Thoracic aorta (tissue), 2 donors: ENCODE results near the gene AP1G1. TPM values are rescaled to one million over a fixed set of nuclear protein-coding genes. Genes with fewer than 3 reads are reported as not detected.

ENCODE experiments used
- ATAC-seq: fragments of 150-250 bp; one replicate; pipeline ENCODE4 v1.8.0; 2017; ENCODE audit warnings: low read depth; ENCODE audit not compliant: insufficient number of reproducible peaks, low FRiP score
- DNase-seq: peaks from one replicate; pipeline ENCODE4 v3.0.0-alpha.2; 2020; ENCODE audit warnings: low spot score
- H3K27ac ChIP-seq, 2 donors: fragments of 200-600 bp; sonication (generic); 1 replicate in 1 of 2; 2 replicates in 1 of 2; pipeline ENCODE4 v1.5.1; 2016; ENCODE audit warnings: mild to moderate bottlenecking in 2 of 2, moderate library complexity in 2 of 2
- H3K27me3 ChIP-seq: fragments of 200-600 bp; sonication (generic); replicated peaks from 2 replicates; pipeline ENCODE4 v1.6.0; 2016; ENCODE audit warnings: mild to moderate bottlenecking; ENCODE audit not compliant: insufficient read depth
- H3K36me3 ChIP-seq: fragments of 200-600 bp; sonication (generic); one replicate; pipeline ENCODE4 v1.5.1; 2016
- H3K4me1 ChIP-seq, 2 donors: fragments of 200-600 bp; sonication (generic); 1 replicate in 1 of 2; 2 replicates in 1 of 2; pipeline versions ENCODE4 v1.5.1 to v1.6.0; 2016; ENCODE audit warnings: low read depth in 2 of 2, mild to moderate bottlenecking in 1 of 2; ENCODE audit not compliant: control insufficient read depth in 1 of 2
- H3K4me3 ChIP-seq: fragments of 200-600 bp; sonication (generic); 2 replicates; pipeline ENCODE4 v1.5.1; 2016; ENCODE audit warnings: mild to moderate bottlenecking
- H3K9me3 ChIP-seq: fragments of 200-600 bp; sonication (generic); 2 replicates; pipeline ENCODE4 v1.5.1; 2016
- CTCF ChIP-seq: fragments of 200-600 bp; sonication (generic); IDR thresholded peaks from one replicate; pipeline ENCODE4 v1.5.1; 2019; ENCODE audit warnings: antibody characterized with exemption
- total RNA-seq, 2 donors: library from RNA; depleted of rRNA; stranded (reverse); fragments of >200 nt; gene quantifications; one replicate each; pipeline versions ENCODE4 v1.1.0 to v1.2.3, GENCODE V29; 2016

Gene AP1G1
- total RNA-seq, 2 donors from 2014 or later = 47.8 to 65.1 TPM

DNA sequence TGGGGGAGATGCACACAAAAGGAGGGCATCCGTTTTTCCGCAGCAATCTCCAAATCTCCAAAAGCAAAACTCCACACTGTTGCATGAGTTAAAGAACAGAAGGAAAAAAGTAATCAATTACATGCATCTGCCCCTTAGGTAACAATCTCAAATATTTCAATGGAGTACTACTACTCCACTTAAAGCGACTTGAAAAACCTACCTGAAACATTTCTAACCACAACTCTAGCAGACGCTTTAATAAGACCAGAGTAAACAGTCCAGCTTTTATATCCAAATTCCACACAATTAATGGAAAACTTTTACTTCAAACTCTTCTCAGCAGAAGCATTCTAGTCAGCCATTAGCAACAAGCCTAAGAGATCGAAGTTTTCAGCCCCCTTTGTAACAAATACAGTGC, 29.9 kb downstream of the AP1G1 start:
- no peaks in the 10 kb centered on the region for H3K9me3 ChIP-seq
- no peak overlapping the region for H3K27ac ChIP-seq
- no peak for TF ChIP-seq CTCF
- peaks cover 3 to 11% of the 10 kb centered on the region in 2 donors for H3K4me1 ChIP-seq
- H3K27me3 ChIP-seq = no peaks in the 10 kb centered on the region
- DNase-seq (no peak), ATAC-seq (no peak)
- no peak overlapping the region for H3K4me3 ChIP-seq
- H3K36me3 ChIP-seq = peaks cover 16% of the 10 kb centered on the region

DNA sequence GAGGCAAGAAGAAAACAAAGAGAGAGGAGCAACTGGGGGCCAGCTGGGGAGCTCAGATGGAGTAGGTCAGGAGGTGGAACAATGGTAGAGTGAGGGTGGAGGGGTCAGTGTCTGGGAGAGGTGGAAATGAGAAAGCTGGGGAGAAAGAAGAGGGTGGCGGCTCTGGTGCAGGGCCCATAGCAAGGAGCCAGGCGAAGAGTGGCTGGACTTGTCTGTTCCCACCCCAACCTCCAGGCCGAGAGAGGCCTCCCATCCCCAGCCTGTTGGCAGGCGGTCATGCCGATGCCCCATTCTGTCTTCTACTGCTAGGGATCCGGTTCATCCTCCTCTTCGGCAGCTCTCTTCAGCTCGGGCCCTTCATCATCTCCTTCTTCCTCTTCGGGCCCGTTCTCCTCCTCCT, 31.3 kb downstream of the AP1G1 start:
- no peaks in the 10 kb centered on the region for H3K27me3 ChIP-seq
- no peak for DNase-seq
- peaks cover 25% of the 10 kb centered on the region for H3K36me3 ChIP-seq
- peaks cover 0 to 11% of the 10 kb centered on the region in 2 donors for H3K4me1 ChIP-seq
- H3K4me3 ChIP-seq = no peak overlapping the region
- ATAC-seq = no peak
- no peak for TF ChIP-seq CTCF
- H3K27ac ChIP-seq = no peak overlapping the region
- no peaks in the 10 kb centered on the region for H3K9me3 ChIP-seq

GRCh38 chr16:71775949-71776348, 32.7 kb downstream of the AP1G1 start:
- ATAC-seq = no peak
- H3K9me3 ChIP-seq = no peaks in the 10 kb centered on the region
- H3K4me1 ChIP-seq = peaks cover 0 to under 1% of the 10 kb centered on the region in 2 donors
- no peak for DNase-seq
- H3K27ac ChIP-seq = no peak overlapping the region
- no peak overlapping the region for H3K4me3 ChIP-seq
- TF ChIP-seq CTCF = no peak
- no peaks in the 10 kb centered on the region for H3K27me3 ChIP-seq
- H3K36me3 ChIP-seq = peaks cover 27% of the 10 kb centered on the region

GRCh38 chr16:71771571-71771970, 37.1 kb downstream of the AP1G1 start:
- H3K36me3 ChIP-seq = peaks cover 31% of the 10 kb centered on the region
- no peak for ATAC-seq

GRCh38 chr16:71769222-71769621, 39.4 kb downstream of the AP1G1 start:
- H3K4me3 ChIP-seq = no peak overlapping the region
- peaks cover 30% of the 10 kb centered on the region for H3K36me3 ChIP-seq
- no peaks in the 10 kb centered on the region for H3K27me3 ChIP-seq
- ATAC-seq (no peak), DNase-seq (no peak)
- H3K9me3 ChIP-seq = no peaks in the 10 kb centered on the region
- peaks cover 5 to 24% of the 10 kb centered on the region in 2 donors for H3K4me1 ChIP-seq
- H3K27ac ChIP-seq = no peak overlapping the region
- TF ChIP-seq CTCF = no peak

More at GRCh38 chr16:71771571-71771970, 37.1 kb downstream of the AP1G1 start:
- Histone ChIP-seq H3K4me1 (peaks cover 0 to 14% of the 10 kb centered on the region in 2 donors), H3K4me3 (no peak overlapping the region), H3K27me3 (no peaks in the 10 kb centered on the region), H3K27ac (no peak overlapping the region), H3K9me3 (no peaks in the 10 kb centered on the region)
- no peak for DNase-seq
- TF ChIP-seq CTCF = no peak
